ENCODE measurements around the gene NHSL2.

DNA sequence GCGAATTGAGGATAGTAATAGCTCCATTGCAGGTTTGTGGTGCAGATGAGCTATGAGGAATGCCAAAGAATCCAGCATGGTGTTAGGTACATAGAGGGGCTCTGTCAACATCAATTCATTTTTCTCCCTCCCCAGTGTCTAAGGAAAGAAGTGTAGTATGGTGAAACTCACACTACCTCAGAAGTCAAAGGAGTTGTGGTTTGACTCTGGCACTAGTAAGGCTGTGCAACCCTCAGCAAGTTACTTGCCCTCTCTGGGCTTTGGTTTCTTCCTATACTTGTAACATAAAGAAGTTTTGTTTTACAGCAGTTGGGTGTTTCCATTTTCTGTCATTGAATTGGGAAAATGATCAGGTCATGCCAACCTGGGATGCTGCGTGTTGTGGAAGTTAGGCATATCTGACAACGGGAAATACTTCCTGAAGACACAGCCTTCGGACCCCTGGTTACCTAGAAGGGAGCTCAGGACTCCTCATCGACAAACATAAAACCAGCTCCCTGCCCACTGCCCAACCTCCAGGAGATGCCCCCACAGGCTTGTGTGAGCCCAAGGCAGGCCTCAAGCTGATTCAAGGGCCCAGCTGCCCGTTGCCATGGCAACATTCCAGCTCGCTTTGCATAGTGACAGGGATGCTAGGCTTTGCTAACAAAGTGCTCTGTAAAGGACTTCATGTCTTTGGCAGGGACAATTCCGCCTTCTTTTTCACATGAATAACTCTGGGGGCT is 149.7 kb downstream of the NHSL2 start:
- TF ChIP-seq TCF12 (IDR thresholded peaks at IDR 0.05), result no peak
- no peak for TF ChIP-seq NFIC (IDR thresholded peaks at IDR 0.05; ENCODE audit: borderline replicate concordance)
- no peak for TF ChIP-seq CTCF (IDR thresholded peaks at IDR 0.05)
